ENCODE measurements around the gene IRF2BP2.
A peak's percentile ranks its signal among the peaks of the same experiment; 100 is the strongest.

IRF2BP2 gene

DNA sequence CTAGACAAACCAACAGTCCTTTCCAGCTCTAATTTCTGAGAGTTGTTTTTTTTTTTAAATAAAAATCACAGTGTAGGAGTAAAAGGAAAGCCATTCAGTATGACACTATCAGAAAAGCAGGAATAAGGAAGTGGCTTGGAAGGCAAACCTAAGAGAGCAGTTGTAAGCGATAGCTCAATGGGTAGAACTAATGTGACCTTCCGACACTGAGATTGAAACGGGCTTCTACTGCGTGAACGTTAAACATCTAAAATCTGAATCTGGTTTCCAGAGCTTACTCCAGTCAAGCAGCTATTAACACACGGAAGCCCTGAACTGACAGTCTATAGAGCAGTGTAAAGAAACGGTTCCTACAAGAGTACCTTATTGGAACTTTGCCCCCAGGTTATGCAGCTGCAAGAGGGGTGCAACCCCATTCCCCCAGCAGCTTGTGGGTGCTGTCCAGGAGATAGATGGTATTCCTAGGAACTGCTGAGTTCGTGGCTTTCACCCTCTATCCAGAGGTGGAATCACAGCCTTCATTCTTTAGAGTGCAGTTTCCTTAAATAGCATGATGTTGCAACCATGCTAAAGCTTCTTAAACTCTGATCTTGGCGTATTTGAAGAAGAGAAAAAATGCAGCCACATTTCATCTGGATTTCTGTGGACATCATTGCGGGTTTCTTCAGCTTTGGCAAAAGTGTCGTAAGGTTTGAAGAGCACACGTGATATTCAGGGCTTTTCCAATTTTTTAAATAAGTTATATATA lies 3.3 kb upstream of the IRF2BP2 start:
- no peak for DNase-seq (ENCODE audit: low read depth, low spot score)

DNA sequence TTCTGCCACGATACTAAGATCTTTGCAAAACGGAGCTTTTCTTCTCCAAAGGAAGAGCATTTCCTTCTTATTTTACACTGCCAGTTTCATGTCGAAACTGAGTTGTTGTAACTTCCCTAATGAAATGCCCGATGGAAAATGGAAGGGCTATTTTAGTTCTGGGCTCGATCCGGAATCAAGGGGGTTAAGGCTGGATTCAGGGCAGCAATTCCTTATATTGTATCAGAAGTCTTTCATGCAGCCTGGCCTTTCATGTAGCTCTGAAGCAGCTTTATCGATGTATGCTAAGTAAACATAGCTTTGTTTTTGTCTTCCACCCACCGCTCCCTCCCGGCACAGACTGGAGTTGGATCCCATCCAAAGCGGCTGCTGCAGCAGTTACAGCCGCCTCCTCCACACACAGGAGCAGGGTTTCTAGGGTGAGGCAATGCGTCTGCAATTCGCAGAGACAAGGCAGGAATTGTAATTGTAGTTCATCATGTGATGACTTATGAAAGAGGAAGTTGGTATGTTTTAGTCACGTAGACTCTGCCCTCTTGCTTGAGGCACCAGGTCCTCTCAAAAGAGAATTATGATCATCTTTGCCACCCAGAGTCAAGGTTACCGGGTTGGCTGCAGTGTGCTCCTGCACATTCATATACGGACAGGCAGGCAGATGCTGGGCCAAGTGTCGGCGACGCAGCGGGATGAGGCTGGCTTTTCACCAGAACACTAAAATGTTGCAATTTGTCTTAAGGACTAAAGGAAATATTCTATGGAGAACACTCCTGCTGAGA lies 2.6 kb upstream of the IRF2BP2 start:
- DNase-seq (ENCODE audit: low read depth, low spot score) = peak; percentile 84

DNA sequence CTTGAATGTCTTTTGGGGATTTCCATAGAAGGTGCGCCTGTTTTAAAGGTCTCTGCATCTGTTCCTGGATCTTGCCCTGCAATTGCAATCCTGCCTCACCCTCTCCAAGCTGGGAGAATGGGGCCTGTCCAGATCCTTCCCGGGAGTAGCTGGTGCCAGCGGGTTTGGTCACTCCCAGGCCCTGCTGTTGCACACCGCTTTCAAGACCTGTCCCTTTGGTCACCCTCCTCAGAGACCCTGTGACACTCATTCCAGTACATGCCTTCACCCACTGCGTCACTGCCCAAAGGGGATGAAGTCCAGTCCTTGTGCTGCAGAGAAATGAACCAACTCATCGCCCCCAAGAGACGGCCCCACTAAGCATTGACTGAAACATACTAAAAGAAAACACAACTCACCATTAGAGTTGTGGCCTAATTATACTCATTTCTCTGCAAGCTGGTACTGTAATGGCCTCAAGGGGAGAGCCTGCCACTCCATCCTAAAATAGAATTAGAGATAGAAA lies 1.9 kb upstream of the IRF2BP2 start:
- DNase-seq (ENCODE audit: low read depth, low spot score) = no peak

DNA sequence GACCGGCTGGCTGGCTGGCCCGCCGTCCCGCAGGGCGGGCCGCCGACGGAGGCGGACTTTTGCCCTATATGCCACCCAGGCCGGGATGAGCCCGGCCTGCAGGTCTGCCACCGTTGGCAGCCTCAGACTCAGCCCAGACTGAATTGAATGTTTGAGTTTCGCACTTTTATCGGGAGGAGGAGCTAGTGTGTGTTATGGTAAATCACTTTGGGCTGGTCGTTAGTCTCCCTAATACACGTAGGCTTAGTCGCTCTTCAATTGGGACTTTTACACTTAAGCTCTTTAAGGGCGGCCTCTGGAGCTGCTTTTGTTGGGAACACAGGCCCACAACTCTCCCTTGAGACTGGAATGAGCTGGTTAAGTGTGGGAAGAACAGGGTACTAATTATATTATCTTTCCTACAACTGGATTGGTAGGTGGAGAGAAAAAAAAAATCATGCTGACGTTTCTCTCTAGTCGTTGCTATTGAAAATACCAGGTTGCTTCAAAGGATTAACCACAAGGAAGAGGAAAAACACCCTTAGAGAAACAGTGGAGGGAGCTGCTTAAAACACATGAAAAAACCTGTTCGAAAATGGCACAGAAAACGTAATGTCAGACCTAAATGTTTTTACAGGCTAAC lies 1.4 kb upstream of the IRF2BP2 start:
- DNase-seq (ENCODE audit: low read depth, low spot score) = peak; percentile 58

DNA sequence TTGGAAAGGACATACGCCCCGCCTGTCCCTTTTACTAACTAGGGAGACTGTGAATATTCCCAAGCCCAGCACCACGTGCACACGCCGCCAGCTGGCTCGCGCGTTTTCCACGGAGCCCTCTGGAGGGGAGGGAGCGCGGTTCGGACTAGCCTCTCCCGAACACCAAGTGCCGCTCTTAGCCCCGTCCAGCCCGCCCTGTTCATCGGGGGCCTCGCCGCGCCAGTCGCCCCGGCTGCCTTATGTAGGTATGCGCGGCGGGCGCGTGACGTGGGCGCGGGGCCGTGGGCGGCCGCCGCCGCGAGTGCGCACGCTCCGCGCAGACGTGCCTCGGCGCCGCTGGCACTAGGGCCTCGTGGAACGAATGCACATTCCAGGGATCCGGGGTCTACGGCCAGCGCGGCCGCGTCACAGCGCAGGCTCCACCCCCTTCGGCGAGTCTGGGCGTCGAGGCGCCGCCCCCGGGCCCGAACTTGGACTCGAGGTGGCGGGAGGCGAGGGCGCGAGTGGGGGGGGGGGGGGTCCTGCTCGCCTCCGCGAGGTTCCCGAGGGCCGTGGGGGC lies 767 bp upstream of the IRF2BP2 start:
- DNase-seq (ENCODE audit: low read depth, low spot score) = peak; percentile 58

DNA sequence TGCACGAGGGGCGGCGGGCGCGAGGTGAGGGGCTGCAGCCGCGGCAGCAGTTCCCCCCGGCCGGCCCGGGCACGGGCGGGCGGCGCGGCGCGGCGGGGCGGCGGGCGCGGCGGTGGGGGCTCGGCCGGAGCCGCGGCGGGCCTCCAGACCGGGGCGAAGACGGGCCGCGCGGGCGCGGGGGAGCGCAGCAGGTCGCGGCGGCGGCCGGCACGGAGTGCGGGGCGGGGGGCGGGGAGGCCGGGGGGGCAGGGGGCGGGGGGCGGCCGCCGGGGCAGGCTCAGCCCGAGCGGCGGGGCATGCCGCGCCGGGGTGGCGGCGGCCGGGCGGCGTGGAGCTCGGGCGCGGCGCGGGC lies 311 bp downstream of the IRF2BP2 start:
- no peak for DNase-seq (ENCODE audit: low read depth, low spot score)

DNA sequence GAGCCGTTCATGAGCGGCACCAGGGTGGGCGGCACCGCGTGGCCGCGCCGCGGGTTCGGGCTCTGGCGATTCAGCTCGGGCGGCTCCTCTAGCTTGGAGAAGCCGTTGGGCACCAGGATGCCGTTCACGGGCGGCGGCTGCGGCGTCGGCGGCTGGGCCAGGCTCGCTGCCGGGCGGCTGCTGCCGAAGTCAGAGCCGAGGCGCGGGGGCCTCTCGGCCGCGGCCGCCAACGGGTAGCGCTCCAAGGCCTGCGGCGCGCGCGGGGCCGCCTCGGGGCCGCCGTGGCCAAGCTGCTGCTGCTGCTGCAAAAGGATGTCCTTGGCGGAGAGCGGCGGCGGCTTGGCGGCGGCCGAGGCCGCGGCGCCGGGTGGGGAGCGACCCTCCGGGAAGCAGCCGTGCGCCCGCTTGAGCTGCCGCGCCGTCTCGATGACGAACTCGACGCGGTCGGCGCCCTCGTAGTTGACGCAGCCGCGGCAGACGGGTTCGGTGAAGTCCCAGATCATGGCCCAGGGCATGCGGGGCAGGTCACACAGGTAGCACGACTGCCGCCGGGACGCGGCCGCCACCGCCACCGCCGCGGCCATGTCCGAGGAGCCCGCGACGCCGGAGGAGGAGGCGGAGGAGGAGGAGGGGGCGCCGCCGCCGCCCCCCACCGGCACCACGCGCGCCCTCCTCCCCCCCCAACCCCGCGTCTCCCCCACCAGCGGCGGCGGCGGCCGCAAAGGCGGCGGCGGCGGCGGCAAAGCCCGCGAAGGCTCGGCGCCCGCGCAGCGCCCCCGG lies 877 bp downstream of the IRF2BP2 start:
- no peak for DNase-seq (ENCODE audit: low read depth, low spot score)

DNA sequence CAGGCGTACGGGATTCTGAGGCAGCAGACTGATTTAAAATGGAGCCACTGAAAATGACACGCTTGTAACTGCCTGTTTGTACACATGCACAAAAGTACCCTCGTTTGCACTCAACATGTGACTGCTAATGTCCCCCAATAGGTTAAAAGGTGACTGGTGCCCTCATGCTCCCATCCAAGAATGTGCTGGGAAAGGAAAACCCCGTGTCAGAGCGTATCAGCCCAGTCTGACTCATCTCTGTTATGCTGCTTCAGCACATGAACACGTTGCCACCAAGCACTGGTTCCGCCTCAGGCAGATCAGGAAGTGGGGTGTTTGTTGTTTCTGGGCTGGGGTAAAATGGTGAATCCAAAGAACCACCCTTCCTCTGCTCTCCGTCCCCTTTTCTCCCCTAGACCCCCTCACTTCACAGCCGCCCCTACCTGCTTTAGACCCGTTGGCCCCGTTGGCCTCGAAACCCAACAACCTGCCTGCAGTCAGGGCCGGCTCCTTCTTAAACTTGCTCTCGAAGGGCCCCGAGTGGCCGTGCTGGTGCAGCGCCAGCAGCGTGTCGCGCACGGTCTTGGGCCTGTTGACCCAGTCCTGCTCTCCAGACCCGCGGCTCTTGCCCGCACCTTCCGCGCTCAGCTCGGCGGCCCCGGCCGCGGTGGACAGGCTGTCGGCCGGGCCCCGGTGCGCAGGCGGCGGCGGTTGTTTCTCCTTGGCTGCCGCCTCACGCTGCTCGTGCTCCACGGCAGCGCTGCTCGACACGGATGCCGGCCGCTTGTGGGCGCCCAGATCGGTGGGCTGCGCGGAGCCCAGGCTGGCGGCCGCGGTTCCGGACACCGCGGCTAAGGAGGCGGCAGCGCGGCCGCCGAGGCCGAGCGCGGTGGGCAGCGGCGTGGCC lies 1.7 kb downstream of the IRF2BP2 start:
- no peak for DNase-seq (ENCODE audit: low read depth, low spot score)

DNA sequence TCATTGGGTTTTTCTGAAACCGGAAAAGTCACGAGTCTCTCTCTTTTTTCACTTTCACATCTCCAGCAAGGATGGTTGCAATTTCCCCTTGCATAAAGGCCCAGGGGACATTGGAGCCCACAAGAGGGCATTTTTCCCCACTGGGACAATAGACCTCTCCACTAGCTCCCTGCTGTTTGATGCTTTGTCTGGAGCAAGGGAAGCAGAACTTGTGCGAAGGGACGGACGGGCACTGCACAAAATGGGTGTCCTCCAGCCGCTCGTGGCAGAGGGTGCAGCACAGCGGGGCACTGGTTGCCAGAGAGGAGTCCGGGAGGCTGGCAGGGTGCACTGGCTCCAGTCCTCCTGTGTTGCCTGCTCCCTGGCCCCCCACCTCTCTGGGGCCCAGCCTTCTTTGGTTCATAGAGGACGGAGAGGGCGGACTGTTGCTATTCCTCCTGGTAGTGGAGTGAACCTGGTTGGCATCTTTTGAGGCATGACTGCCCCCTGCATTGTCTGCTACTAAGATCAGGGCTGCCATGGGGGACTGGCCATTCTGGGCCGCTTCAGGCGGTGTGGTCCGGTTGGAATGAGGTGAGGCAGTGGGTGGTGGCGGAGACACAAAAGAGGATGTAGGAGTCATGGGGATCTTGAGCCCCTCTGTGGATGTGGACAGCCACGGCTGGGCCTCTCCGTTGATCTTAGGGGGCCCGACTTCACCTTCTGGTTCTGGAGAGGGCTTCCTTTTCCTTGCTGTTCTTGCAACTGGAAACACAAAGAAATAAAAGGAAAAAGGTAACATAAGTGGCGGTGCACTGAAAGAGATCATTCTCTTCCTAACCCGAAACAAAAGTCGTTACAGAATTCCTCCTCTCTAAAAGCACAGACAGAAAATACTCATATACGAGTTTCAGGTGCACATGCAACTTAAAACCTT lies 2.6 kb downstream of the IRF2BP2 start:
- no peak for DNase-seq (ENCODE audit: low read depth, low spot score)

DNA sequence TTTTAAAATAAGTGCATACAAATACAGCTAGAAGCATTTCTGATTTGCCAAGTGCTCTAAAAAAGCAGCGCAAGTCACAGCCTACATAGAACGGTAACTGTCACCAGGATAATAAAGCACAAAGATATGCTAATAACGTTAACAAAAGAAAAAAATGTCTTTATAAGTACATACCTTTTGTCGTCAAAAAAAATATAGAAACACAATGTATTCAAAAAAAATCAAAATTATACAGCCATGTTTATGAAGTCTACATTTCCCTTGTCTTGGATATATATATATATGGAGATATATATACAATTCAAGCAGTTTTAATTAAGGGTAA lies 3.2 kb downstream of the IRF2BP2 start:
- no peak for DNase-seq (ENCODE audit: low read depth, low spot score)

DNA sequence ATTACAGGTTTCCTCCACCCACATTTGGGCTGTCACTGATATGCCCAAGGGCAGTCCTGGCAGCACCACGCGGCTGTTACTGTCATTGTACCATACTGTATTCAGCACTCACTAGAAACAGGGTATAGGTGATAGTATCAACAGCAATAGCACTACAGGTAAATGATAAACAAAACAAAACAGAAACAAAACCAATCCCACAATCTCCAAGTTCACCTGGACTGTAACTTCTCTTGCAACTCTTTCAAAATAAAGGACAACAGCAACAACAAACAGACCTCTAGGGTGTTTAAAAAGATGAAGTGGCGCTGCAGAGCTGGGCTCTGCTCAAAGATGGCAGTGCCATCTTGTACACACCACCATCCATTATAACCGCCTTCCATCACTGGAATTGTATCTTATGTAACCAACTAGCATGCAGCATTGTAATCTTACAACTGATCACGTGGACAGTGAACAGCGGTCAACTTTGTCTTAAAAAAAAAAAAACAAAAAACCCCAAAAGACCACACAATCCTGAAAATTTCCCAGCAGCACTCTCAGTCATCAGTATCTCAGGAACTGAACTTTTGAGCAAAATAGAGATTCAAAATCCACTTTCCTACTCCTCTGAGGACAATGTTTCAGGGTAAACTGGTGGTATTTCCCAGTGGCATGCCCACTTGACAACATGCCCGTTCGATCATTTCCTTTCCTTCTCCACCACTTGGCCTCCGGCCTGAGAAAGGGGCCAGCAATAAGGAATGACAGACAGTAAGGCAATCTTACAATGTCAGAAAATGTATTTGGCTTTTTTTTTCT lies 3.8 kb downstream of the IRF2BP2 start:
- no peak for DNase-seq (ENCODE audit: low read depth, low spot score)

DNA sequence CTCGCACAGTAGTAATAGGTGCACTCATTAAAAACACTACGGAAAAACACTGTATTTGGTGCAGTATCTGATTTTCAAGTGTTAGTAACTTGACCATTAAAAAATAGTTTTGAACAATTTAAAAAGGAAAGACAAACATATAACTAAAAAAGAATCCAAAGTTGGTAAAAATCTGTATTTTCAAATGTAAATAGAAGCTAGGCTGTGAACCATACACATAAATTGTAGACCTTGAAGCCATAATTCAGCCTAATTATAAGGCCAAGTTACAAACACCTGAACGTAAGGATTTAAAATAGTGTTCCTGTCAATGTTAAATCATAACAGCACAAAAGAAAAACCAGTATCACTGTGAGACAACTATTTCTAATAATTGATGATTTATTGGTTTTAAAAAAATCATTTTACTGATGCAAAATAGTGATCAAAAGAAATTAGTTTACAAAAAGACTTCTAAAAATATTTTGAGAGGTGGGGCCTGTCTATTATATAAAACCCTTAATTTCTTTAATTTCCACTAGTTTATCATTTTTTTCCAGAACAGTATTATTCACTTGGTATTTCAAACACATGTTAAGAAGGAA lies 4.5 kb downstream of the IRF2BP2 start:
- no peak for DNase-seq (ENCODE audit: low read depth, low spot score)

DNA sequence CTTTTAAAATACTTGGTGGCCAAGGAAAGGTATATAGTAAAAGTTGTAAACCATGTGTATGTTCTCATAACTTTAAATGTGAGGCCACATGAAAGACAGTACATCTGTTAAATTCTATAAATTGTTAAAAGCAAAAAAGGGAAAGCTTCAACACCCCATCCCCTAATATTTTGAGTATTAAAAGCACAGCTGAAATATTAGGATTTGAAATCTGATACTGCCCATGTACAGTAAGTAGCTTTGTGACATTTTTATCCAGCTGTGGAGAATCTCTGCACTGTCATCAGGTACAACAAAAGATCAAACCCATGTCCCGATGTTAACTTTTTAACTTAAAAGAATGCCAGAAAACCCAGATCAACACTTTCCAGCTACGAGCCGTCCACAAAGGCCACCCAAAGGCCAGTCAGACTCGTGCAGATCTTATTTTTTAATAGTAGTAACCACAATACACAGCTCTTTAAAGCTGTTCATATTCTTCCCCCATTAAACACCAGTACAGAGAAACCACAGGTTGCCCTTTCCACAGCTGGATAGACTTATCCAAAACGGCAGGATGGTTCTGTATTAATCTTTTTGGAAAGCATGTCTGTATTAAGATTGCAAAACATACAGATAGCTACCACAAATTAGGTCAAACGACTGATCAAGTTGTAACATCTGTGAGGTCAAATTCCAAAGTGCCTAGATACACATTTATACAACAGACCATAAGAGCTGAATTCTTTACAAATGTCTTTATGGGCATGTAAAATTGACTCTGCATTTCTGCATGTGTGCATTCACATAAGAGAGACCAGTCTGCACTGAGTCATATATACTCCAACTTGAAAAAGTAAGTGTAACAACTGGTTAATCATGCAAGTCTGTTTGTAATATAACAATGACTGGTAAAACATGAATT lies 5.2 kb downstream of the IRF2BP2 start:
- no peak for DNase-seq (ENCODE audit: low read depth, low spot score)

DNA sequence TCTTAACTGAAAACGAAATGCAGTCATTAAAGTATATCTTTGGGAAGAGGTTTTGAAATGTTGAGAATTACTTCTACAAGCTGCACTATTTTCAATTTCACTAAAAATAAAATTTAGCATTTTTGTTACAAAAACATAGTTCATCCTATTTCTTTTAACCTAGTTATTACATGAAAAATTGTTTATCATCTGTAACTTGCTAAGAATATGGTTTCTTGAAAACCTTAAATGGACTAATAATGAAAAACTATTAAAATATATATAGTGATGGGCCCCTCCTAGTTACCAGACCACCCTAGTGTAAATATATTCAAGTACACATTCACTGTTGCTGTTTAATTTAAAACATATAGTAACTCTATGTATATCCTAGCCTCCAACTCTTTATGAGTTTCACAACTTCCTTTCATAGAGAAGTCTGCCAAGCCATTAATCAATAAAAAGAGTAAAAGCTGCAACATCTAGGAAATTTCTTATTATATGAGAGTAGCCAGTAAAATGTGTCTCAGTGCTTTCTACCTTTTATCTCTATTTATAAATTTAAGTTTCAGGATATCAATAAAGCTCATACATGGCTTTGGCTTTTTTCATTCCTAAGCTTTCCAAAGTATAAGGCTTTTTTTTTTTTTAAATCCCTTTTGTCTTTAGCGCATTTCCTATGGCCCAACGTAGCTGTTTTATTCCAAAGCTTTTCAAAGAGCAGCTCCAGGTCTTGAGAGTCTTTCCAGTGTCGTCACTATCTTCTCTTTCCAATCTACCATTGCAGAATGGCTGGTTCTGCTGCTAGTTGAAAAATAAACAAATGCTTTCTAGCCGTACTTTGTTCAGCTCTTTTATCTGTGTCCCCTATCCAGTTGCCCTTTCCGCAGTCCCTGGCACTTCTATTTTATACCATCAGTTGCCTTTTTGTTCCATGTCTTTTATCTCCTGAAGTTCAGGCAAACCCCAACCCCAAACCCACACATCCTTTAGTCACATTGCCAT lies 6.5 kb downstream of the IRF2BP2 start:
- DNase-seq (ENCODE audit: low read depth, low spot score) = no peak

DNA sequence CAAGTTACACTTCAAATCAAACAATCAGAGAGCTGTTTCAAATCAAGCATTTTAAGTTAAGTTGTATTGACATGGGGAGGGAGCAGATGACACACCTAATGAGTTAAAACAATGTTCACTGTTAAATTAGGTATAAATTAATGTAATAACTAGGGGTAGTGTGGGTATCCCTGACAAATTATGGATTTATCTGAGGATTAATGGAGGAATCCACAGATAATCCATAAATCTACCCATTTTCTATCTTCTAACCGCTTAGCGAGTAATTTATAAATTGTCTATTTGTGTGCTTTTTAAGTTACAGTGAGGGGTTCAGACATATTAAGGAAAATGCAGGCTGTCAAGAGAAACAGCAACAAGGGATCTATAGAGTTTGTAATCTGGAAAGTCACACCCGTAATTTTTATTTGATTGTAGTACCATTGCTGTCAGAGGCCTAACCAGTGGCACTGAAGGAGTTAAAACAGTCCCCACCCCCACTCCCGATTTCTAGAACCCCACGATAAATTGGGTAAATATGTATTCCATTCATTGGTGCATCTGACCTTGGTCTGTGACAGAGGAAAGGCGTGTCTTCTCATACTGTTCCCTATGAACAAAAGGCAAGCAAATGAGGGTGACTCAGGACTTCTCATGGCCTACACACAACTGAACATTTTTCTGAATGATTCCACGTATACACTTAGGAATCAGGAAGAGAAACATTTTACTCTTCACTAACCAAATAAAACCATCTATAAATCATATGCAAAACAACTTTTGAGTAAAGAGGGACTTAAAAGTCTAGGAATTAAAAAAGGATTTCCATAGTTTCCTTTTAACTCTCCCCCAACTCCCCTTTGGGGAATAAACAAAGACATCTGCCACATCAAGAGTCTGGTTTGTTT lies 7.4 kb downstream of the IRF2BP2 start:
- DNase-seq (ENCODE audit: low read depth, low spot score) = no peak

Data from brain pericyte (primary cell).